Uterus (tissue), 4 donors: Measurements from ENCODE around the gene TAS2R10. TPM values are rescaled to one million over a fixed set of nuclear protein-coding genes. Genes with fewer than 3 reads are reported as not detected.

Source experiments
- DNase-seq, 2 donors: peaks; one replicate each; pipeline ENCODE4 v3.0.0-alpha.2; 2019 to 2020
- H3K27ac ChIP-seq, 2 donors: fragments of 200-600 bp; sonication (generic); 1 replicate in 1 of 2; 2 replicates in 1 of 2; pipeline ENCODE4 v1.5.1; 2016 to 2018
- H3K27me3 ChIP-seq, 2 donors: fragments of 200-600 bp; sonication (generic); one replicate each; pipeline ENCODE4 v1.5.1; 2018 to 2019; ENCODE audit warnings: control low read depth in 1 of 2
- H3K36me3 ChIP-seq, 2 donors: fragments of 200-600 bp; sonication (generic); one replicate each; pipeline ENCODE4 v1.5.1; 2019; ENCODE audit warnings: control low read depth in 1 of 2
- H3K4me1 ChIP-seq, 2 donors: fragments of 200-600 bp; sonication (generic); one replicate each; pipeline ENCODE4 v1.5.1; 2018 to 2019; ENCODE audit warnings: control low read depth in 1 of 2
- H3K4me3 ChIP-seq, 2 donors: fragments of 200-600 bp; sonication (generic); 1 replicate in 1 of 2; 2 replicates in 1 of 2; pipeline ENCODE4 v1.5.1; 2018 to 2019; ENCODE audit warnings: mild to moderate bottlenecking in 1 of 2
- H3K9me3 ChIP-seq, 2 donors: fragments of 200-600 bp; sonication (generic); one replicate each; pipeline ENCODE4 v1.5.1; 2019; ENCODE audit warnings: control low read depth in 1 of 2
- POLR2A ChIP-seq, 2 donors: fragments of 450-650 bp; IDR thresholded peaks; one replicate each; pipeline ENCODE4 v1.6.1; 2016; ENCODE audit warnings: antibody characterized with exemption in 2 of 2, mild to moderate bottlenecking in 1 of 2, moderate library complexity in 1 of 2
- intact Hi-C: fragments of 100-400 bp; cut with DNase I; formaldehyde crosslinking; loops from one replicate; pipeline ENCODE4 v1.15.1; 2023; ENCODE audit warnings: low total_unique reads
- small RNA-seq: library from RNA; depleted of rRNA; stranded (forward); fragments of <200 nt; gene quantifications from one replicate; pipeline ENCODE3, GENCODE V24; 2016
- total RNA-seq, 4 donors: library from RNA; depleted of rRNA in 3 of 4; stranded (reverse); fragments of >200 nt in 3 of 4; gene quantifications; one replicate each; pipeline versions ENCODE4 v1.1.0 to v1.2.4, GENCODE V29; 2014 to 2023
- TF ChIP-seq, protein P1 (sequence below), 4 experiments: fragments of 200-600 bp in 2 of 4; fragments of 450-650 bp in 2 of 4; sonication (generic) in 2 of 4; IDR thresholded peaks; one replicate each; pipeline ENCODE4 v1.5.1; 2016 to 2019; ENCODE audit warnings: antibody characterized with exemption in 4 of 4, mild to moderate bottlenecking in 2 of 4, moderate library complexity in 1 of 4
- donor health status: DM: yes; HTN: yes; CAD: no.

The TAS2R10 gene
- total RNA-seq, 4 donors from 2014 or later = 2.3 to 5.2 TPM; not detected in 2

- Histone ChIP-seq H3K27ac (no peak overlapping the region), H3K4me1 (no peaks in the 10 kb centered on the region), H3K27me3 (no peaks in the 10 kb centered on the region), H3K9me3 (no peaks in the 10 kb centered on the region), H3K36me3 (no peaks in the 10 kb centered on the region), H3K4me3 (no peak overlapping the region)
- TF ChIP-seq, protein P1, sequence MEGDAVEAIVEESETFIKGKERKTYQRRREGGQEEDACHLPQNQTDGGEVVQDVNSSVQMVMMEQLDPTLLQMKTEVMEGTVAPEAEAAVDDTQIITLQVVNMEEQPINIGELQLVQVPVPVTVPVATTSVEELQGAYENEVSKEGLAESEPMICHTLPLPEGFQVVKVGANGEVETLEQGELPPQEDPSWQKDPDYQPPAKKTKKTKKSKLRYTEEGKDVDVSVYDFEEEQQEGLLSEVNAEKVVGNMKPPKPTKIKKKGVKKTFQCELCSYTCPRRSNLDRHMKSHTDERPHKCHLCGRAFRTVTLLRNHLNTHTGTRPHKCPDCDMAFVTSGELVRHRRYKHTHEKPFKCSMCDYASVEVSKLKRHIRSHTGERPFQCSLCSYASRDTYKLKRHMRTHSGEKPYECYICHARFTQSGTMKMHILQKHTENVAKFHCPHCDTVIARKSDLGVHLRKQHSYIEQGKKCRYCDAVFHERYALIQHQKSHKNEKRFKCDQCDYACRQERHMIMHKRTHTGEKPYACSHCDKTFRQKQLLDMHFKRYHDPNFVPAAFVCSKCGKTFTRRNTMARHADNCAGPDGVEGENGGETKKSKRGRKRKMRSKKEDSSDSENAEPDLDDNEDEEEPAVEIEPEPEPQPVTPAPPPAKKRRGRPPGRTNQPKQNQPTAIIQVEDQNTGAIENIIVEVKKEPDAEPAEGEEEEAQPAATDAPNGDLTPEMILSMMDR (IDR thresholded peaks at IDR 0.05) = no peak
- no peak for TF ChIP-seq POLR2A (IDR thresholded peaks at IDR 0.05)
- intact Hi-C loops = no loop called here
- no peak for DNase-seq
Observed at GRCh38 chr12:10783252-10783651, 42.9 kb downstream of the TAS2R10 start.

DNA sequence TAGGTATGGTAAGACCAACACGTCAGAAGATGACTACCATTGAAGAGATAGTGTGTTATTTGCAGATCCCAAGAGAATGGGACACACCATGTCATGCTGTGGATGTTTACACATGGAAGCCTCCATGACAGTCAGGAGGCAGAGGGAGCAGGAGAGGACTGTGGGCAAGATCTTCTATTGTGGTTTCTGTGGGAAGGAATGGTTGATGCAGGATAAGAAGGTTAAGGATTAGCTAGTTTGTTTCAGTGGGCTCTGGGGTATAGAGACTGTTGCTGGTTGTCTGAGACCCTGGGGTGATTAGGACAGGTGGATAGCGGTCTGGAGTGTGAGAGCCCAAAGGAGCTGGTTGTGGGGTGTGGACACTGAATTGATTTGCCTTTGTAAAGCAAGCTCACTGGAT lies 47.1 kb downstream of the TAS2R10 start:
- DNase-seq = no peak
- Histone ChIP-seq H3K9me3 (no peaks in the 10 kb centered on the region), H3K4me1 (no peaks in the 10 kb centered on the region), H3K36me3 (no peaks in the 10 kb centered on the region), H3K27ac (no peak overlapping the region), H3K4me3 (no peak overlapping the region), H3K27me3 (no peaks in the 10 kb centered on the region)
- intact Hi-C loops = loop anchor here (10.0 kb wide), 1 partner anchor 706 kb away; no protein-coding TSS in a partner anchor
- TF ChIP-seq POLR2A (IDR thresholded peaks at IDR 0.05) = no peak
- TF ChIP-seq, protein P1 (IDR thresholded peaks at IDR 0.05) = no peak

Small RNA genes within 50 kb of the gene (small RNA-seq; reads per million reads assigned to genes)
- not detected for gene PRR4

Other genes with a start within 250 kb of the TAS2R10 start
- gene MAGOHB, start 212.7 kb downstream of the TAS2R10 start, total RNA-seq = 10 to 100 TPM; 21.0 to 55.3 (median 24.1) TPM
- gene STYK1, start 152.3 kb downstream of the TAS2R10 start, total RNA-seq = 1 to 10 TPM in 1 of 4 donors, under 1 TPM in 1, not detected in 2; 0.62 to 2.1 TPM
- gene YBX3, start 103.0 kb downstream of the TAS2R10 start, total RNA-seq = 100 to 1,000 TPM in 3 of 4 donors, 10 to 100 TPM in 1; 49.4 to 372 (median 216) TPM
- under 1 TPM in 1 of 4 donors, not detected in 3; 0.28 TPM for gene TAS2R7, start 23.7 kb downstream of the TAS2R10 start, total RNA-seq
- under 1 TPM in 1 of 4 donors, not detected in 3; 0.49 TPM for gene TAS2R8, start 19.1 kb downstream of the TAS2R10 start, total RNA-seq
- under 1 TPM in 1 of 4 donors, not detected in 3; 0.28 TPM for gene TAS2R9, start 16.2 kb downstream of the TAS2R10 start, total RNA-seq
- gene PRR4, start 23.1 kb upstream of the TAS2R10 start, total RNA-seq = 10 to 100 TPM in 1 of 4 donors, 1 to 10 TPM in 2, not detected in 1; 3.0 to 11.0 (median 7.9) TPM
- gene PRH1, start 57.9 kb upstream of the TAS2R10 start, total RNA-seq = 10 to 100 TPM; 13.1 to 84.0 (median 57.5) TPM
- 10 to 100 TPM in 1 of 4 donors, 1 to 10 TPM in 2, under 1 TPM in 1; 0.51 to 11.3 (median 4.3) TPM for gene TAS2R13, start 83.2 kb upstream of the TAS2R10 start, total RNA-seq
- not detected for gene PRH2, start 102.9 kb upstream of the TAS2R10 start, total RNA-seq
- gene TAS2R14, start 112.9 kb upstream of the TAS2R10 start, total RNA-seq = 10 to 100 TPM in 1 of 4 donors, 1 to 10 TPM in 2, under 1 TPM in 1; 0.26 to 21.1 (median 9.1) TPM
- 10 to 100 TPM in 1 of 4 donors, 1 to 10 TPM in 2, not detected in 1; 1.2 to 20.0 (median 5.8) TPM for gene TAS2R50, start 160.6 kb upstream of the TAS2R10 start, total RNA-seq
- 10 to 100 TPM in 1 of 4 donors, 1 to 10 TPM in 2, under 1 TPM in 1; 0.77 to 24.1 (median 4.8) TPM for gene TAS2R20, start 171.9 kb upstream of the TAS2R10 start, total RNA-seq
- gene TAS2R19, start 196.3 kb upstream of the TAS2R10 start, total RNA-seq = 10 to 100 TPM in 2 of 4 donors, 1 to 10 TPM in 2; 2.6 to 32.1 (median 8.2) TPM
- 10 to 100 TPM in 3 of 4 donors, under 1 TPM in 1; 0.59 to 30.8 (median 15.7) TPM for gene TAS2R31, start 205.0 kb upstream of the TAS2R10 start, total RNA-seq
- 1 to 10 TPM in 2 of 4 donors, not detected in 2; 5.5 to 8.7 TPM for gene TAS2R46, start 235.9 kb upstream of the TAS2R10 start, total RNA-seq